CD4-positive, alpha-beta T cell (primary cell): ENCODE data around the gene FRMD4B. TPM values are rescaled to one million over a fixed set of nuclear protein-coding genes. Genes with fewer than 3 reads are reported as not detected.
A peak's percentile ranks its signal among the peaks of the same experiment; 100 is the strongest.

Source experiments
- ATAC-seq: fragments of 200-7000 bp; cut with Tn5 transposase; one replicate; pipeline ENCODE4 v1.10.0; 2022; ENCODE audit warnings: mild to moderate bottlenecking; ENCODE audit not compliant: poor library complexity
- CTCF ChIA-PET: fragments of 350-600 bp; sonication (Branson Sonifier 250); formaldehyde crosslinking; loops from one replicate; lab custom pipeline; 2021; ENCODE audit warnings: antibody characterized with exemption, inconsistent platforms; lab: Charles Lee
- POLR2A ChIA-PET: fragments of 350-600 bp; sonication (Branson Sonifier 250); formaldehyde crosslinking; loops from one replicate; lab custom pipeline; 2021; ENCODE audit warnings: antibody characterized with exemption, inconsistent platforms; lab: Charles Lee
- DNase-seq, 14 experiments: peaks; one replicate each; pipeline ENCODE4 v3.0.0-alpha.2; 2013 to 2020; ENCODE audit warnings: mixed read lengths in 2 of 14
- H3K27ac ChIP-seq, 2 donors: one replicate each; pipeline versions ENCODE4 v1.5.1 to v1.7.0; 2013; ENCODE audit warnings: low read length in 2 of 2, low read depth in 1 of 2, mild to moderate bottlenecking in 1 of 2
- H3K27me3 ChIP-seq, 2 experiments: 1 replicate in 1 of 2; 2 replicates in 1 of 2; pipeline versions ENCODE4 v1.6.1 to v1.7.0; 2013; ENCODE audit warnings: low read length in 2 of 2, control low read depth in 1 of 2, mild to moderate bottlenecking in 1 of 2, moderate library complexity in 1 of 2; ENCODE audit not compliant: insufficient read depth in 2 of 2, control insufficient read depth in 1 of 2
- H3K36me3 ChIP-seq: one replicate; pipeline ENCODE4 v1.6.1; 2013; ENCODE audit warnings: low read length, control low read depth; ENCODE audit not compliant: insufficient read depth
- H3K4me1 ChIP-seq: one replicate; pipeline ENCODE4 v1.6.1; 2013; ENCODE audit warnings: low read length, control low read depth; ENCODE audit not compliant: insufficient read depth
- H3K4me3 ChIP-seq: one replicate; pipeline ENCODE4 v1.5.1; 2013; ENCODE audit warnings: mild to moderate bottlenecking, low read length, moderate library complexity
- H3K9me3 ChIP-seq, 2 experiments: 1 replicate in 1 of 2; 2 replicates in 1 of 2; pipeline versions ENCODE4 v1.6.1 to v1.7.0; 2013; ENCODE audit warnings: low read length in 2 of 2, mild to moderate bottlenecking in 2 of 2, control low read depth in 1 of 2, moderate library complexity in 1 of 2; ENCODE audit not compliant: control insufficient read depth in 1 of 2, insufficient read depth in 1 of 2
- H3K27ac Mint-ChIP-seq: one replicate; pipeline ENCODE4 v1.8.0; 2020; ENCODE audit warnings: mixed read lengths
- H3K27me3 Mint-ChIP-seq: one replicate; pipeline ENCODE4 v1.8.0; 2021; ENCODE audit warnings: mixed read lengths
- H3K36me3 Mint-ChIP-seq: one replicate; pipeline ENCODE4 v1.8.0; 2021; ENCODE audit warnings: low read depth, mixed read lengths
- H3K4me1 Mint-ChIP-seq: one replicate; pipeline ENCODE4 v1.8.0; 2021; ENCODE audit warnings: low read depth, mixed read lengths
- H3K4me3 Mint-ChIP-seq: one replicate; pipeline ENCODE4 v1.8.0; 2020; ENCODE audit warnings: mild to moderate bottlenecking, mixed read lengths
- H3K9me3 Mint-ChIP-seq: one replicate; pipeline ENCODE4 v1.8.0; 2020; ENCODE audit warnings: mixed read lengths
- intact Hi-C, 2 experiments: fragments of 100-400 bp; cut with DNase I in 1 of 2; cut with micrococcal nuclease in 1 of 2; formaldehyde crosslinking; loops; one replicate each; pipeline versions ENCODE4 v1.15.1 to v1.9.0; 2023 to 2025; cut with DNase I, micrococcal nuclease
- total RNA-seq, 174 experiments: library from RNA in 2 of 174; stranded (reverse) in 2 of 174; gene quantifications; one replicate each; pipeline ENCODE4 v1.2.3 and lab custom pipeline; 2021 to 2026
- TF ChIP-seq, protein P1 (sequence below): fragments of 200-600 bp; IDR thresholded peaks from one replicate; pipeline ENCODE4 v1.8.0; 2022; ENCODE audit warnings: antibody characterized with exemption, mild to moderate bottlenecking

FRMD4B gene
- total RNA-seq, 2 experiments from 2014 or later: 5.5 to 7.7 TPM

GRCh38 chr3:69240651-69241568 lies 145.0 kb downstream of the FRMD4B start:
- Histone ChIP-seq H3K4me1 (peaks cover 18% of the 10 kb centered on the region), H3K27me3 (no peaks in the 10 kb centered on the region), H3K27ac (no peak overlapping the region), H3K36me3 (no peaks in the 10 kb centered on the region), H3K4me3 (no peak overlapping the region), H3K9me3 (no peaks in the 10 kb centered on the region)
- no peaks in the 10 kb centered on the region for H3K36me3 Mint-ChIP-seq
- ChIA-PET POLR2A (no interaction called here), CTCF (interaction anchor here (0.8 to 1.9 kb wide), 2 partner anchors 65 to 79 kb away, joined by 3 to 4 read pairs; no protein-coding TSS in a partner anchor)
- H3K9me3 Mint-ChIP-seq: no peaks in the 10 kb centered on the region
- intact Hi-C loops: no loop called here
- no peak for ATAC-seq
- no peaks in the 10 kb centered on the region for H3K27me3 Mint-ChIP-seq
- H3K27ac Mint-ChIP-seq: no peak overlapping the region
- H3K4me1 Mint-ChIP-seq: peaks cover 13% of the 10 kb centered on the region
- no peak overlapping the region for H3K4me3 Mint-ChIP-seq
- TF ChIP-seq, protein P1, sequence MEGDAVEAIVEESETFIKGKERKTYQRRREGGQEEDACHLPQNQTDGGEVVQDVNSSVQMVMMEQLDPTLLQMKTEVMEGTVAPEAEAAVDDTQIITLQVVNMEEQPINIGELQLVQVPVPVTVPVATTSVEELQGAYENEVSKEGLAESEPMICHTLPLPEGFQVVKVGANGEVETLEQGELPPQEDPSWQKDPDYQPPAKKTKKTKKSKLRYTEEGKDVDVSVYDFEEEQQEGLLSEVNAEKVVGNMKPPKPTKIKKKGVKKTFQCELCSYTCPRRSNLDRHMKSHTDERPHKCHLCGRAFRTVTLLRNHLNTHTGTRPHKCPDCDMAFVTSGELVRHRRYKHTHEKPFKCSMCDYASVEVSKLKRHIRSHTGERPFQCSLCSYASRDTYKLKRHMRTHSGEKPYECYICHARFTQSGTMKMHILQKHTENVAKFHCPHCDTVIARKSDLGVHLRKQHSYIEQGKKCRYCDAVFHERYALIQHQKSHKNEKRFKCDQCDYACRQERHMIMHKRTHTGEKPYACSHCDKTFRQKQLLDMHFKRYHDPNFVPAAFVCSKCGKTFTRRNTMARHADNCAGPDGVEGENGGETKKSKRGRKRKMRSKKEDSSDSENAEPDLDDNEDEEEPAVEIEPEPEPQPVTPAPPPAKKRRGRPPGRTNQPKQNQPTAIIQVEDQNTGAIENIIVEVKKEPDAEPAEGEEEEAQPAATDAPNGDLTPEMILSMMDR: no peak
- no peak for DNase-seq

DNA sequence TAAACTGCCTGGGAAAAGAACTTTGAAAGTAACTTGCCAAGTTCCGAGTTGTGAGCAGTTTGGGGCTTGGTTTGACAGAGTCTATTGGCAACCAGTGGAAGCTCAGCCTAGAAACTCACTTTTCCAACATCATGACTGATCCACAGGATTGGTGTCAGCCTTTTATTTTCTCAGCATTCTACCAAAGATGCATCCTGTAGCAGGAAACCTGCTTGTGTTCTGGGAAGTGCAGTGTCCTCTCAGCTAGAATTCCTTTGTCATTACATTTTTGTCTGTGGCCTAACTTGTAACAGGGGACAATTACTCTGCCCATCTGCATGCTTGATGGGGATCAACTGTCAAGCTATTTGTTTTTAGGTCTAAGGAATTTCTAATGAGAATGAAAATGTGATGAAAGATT lies 146.8 kb downstream of the FRMD4B start:
- Histone ChIP-seq H3K4me1 (peaks cover 28% of the 10 kb centered on the region), H3K9me3 (no peaks in the 10 kb centered on the region), H3K4me3 (no peak overlapping the region), H3K27ac (no peak overlapping the region), H3K36me3 (no peaks in the 10 kb centered on the region), H3K27me3 (no peaks in the 10 kb centered on the region)
- ChIA-PET POLR2A (no interaction called here), CTCF (no interaction called here)
- Mint-ChIP-seq H3K27me3 (no peaks in the 10 kb centered on the region), H3K9me3 (no peaks in the 10 kb centered on the region), H3K27ac (no peak overlapping the region), H3K36me3 (no peaks in the 10 kb centered on the region), H3K4me1 (peaks cover 20% of the 10 kb centered on the region), H3K4me3 (no peak overlapping the region)
- TF ChIP-seq, protein P1: no peak
- DNase-seq (no peak), ATAC-seq (no peak)
- intact Hi-C loops: no loop called here

DNA sequence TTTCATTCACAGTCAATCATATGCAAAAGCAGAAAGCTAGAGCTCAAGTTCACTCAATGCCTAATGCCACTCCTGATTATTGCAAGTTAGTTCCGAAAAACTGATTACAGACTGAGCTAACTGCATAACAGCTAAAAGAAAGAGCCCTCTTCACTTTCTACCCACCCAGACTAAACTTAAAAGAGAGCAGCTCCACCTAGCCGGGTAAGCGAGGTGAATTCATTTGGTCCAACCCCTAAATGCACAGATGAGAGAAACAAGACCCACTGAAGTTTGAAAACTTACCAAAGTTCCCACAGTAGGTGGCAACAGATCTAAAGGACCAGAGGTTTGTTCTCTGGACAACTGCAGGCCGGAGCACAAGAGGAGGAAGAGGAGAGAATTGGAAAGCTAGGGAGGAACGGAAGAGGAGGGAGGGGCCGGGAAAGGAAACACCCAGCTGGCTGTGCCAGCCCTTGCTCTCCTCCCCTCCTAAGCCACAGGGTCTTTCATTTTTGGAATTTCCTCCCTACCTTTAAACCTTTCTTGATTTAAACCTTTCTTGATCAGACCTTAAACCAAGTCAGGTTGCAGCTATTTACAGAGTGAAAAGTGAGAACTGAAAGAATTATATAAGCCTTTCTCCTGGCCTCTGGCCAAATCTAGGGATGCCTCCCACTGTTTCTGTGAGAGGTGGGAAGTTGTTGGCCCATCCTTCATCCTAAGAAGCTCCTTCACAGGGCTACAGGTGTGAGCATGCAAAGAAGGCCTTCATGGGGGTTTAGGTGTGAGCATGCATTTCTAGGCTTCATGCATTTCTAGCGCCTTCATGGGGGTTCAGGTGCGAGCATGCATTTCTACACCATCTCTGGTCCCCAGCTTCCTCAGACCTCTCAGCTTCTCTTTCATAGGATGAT lies 148.8 kb downstream of the FRMD4B start:
- Histone ChIP-seq H3K4me3 (peak overlapping the region; percentile 13), H3K27me3 (no peaks in the 10 kb centered on the region), H3K36me3 (no peaks in the 10 kb centered on the region), H3K4me1 (peaks cover 28% of the 10 kb centered on the region), H3K9me3 (no peaks in the 10 kb centered on the region), H3K27ac (peak overlapping the region in 1 of 2 donors; percentile 28)
- TF ChIP-seq, protein P1: no peak
- ATAC-seq (no peak), DNase-seq (peak in 3 of 14 experiments; percentile 4 to 22 (median 22))
- Mint-ChIP-seq H3K36me3 (no peaks in the 10 kb centered on the region), H3K4me1 (peaks cover 20% of the 10 kb centered on the region), H3K27me3 (no peaks in the 10 kb centered on the region), H3K9me3 (no peaks in the 10 kb centered on the region), H3K4me3 (peak overlapping the region; percentile 27), H3K27ac (no peak overlapping the region)
- intact Hi-C loops: no loop called here
- ChIA-PET POLR2A (interaction anchor here (1.1 kb wide), 1 partner anchor 37 kb away, joined by 3 read pairs; no protein-coding TSS in a partner anchor), CTCF (interaction anchor here (1.2 to 1.4 kb wide), 2 partner anchors 9 to 39 kb away, joined by 3 read pairs; no protein-coding TSS in a partner anchor)
